HG02938 (cell line): ENCODE results near the gene PBX1.
"Not testable (repeated sequence)": the region's sequence is repeated elsewhere in the genome, so short reads cannot be mapped to it uniquely, and the experiment has no call there.

Experiments used
- ATAC-seq: cut with Tn5 transposase; IDR thresholded peaks from one replicate; pipeline ENCODE4 v1.9.1; 2021; ENCODE audit warnings: mild to moderate bottlenecking, moderate library complexity; ENCODE audit not compliant: unreplicated experiment

Gene PBX1

GRCh38 chr1:164558461-164559341 lies at the start of gene PBX1:
Gene PBX1, plus strand, starts transcription at chr1:164559184.
- ATAC-seq = peak; percentile 100

DNA sequence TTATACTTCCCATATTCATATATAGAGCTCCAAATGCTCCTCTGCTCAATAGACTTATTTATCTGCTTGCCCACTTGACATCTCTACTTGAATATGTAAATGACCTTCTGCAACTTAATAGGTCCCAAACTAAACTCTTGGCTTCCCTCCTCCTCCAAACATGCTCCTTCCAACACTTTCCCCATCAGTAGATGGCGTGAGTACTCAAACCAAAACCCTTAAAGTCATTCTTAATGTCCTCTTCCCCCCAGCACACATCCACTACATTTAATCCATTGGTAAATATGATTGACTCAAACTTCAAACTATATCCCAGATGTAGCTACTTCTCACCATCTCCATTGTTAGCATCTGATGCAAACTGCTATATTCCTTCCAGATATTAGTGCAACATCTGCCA lies 48.5 kb upstream of the PBX1 start:
- ATAC-seq = no peak

DNA sequence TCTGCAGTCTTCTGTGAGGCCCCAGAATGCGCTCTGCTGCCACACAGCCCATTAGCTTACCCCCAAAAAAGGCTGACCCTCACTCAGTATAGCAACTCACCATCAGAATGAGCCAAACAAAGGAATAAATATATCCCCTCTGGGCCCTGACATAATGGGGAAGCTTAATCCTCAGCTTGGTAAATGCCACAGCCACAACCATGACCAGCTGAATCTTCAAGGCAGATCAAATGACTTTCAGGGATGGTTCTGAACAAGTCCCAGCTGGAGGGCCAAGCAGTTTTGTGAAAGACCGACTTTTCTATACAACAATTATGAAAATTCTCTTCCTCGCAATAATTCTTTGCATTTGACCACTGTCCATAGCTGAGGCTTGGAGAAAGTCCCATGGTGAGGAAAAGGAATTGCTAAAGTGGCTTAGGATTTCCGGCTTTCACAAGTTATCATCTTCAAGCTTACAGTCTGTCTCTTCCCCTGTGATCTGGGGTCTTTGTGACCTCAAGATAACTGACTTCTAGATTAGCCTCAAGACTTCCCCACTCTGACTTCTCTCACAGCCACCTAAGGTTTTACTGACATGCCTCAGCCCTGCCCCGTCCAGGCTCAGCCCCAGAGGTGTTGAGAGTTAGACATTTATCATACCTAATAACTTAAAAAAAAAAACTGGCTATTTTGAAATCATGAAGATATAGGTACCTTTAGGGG lies 47.8 kb upstream of the PBX1 start:
- ATAC-seq = no peak

DNA sequence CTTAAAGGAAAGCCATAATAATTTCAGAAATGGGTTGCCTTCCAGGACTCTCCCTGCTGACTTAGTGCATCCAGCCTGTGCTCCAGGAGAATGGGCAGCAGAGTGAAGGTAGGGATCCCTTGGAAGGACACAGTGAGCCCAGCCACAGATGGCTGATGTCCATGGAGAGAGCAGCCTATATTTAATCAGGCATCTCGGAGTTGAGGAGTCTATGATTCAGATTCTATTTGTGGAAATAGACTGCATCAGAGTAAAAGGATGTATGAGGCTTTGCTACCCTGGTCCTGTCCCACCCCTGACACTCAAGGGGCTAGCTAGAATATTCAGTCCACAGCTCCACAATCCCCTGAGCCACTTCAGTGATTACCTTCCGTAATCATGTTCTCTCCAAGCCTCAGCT lies 43.8 kb upstream of the PBX1 start:
- no peak for ATAC-seq

- no peak for ATAC-seq
Measured at GRCh38 chr1:164515711-164516331, 43.2 kb upstream of the PBX1 start.

DNA sequence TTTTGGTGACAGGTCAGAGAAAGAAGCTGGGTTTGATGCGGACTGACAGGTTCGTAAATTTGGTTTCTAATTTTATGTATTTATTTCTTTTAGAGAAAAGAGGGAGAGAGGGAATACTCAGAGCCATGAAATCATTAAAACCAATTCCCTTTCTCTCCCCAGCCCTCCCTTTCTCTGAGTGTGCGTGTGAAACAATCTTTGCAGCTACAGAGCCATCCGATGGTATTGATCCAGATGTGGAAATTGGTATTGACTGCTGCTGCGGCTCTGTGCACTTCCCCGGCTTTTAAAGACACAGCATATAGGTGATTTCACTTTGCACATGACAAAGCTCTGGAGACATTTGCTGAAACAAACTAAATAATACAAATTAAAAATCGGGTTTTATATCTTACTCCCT lies 42.4 kb upstream of the PBX1 start:
- ATAC-seq = no peak

GRCh38 chr1:164518692-164519332 lies 40.2 kb upstream of the PBX1 start:
- no peak for ATAC-seq

DNA sequence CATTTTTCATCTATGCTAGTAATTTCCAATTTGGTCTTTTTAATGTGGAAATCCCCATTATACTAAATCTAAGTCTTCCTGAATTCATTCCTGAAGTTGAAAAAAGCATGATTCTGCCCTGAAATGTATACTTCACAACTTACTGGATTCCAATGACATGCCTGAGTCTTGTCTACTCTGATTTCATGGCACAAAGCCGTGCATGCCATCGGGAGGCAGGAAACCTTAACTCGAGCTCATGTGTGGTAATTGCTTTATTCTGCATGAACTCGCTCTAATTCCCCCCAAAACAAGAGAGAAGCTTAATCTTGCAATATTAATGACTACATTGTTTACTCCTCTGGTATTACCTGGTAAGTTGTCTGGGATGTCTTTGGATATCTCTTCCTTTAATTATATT lies 39.6 kb upstream of the PBX1 start:
- ATAC-seq = no peak

GRCh38 chr1:164524810-164525209 lies 34.2 kb upstream of the PBX1 start:
- ATAC-seq = no peak

DNA sequence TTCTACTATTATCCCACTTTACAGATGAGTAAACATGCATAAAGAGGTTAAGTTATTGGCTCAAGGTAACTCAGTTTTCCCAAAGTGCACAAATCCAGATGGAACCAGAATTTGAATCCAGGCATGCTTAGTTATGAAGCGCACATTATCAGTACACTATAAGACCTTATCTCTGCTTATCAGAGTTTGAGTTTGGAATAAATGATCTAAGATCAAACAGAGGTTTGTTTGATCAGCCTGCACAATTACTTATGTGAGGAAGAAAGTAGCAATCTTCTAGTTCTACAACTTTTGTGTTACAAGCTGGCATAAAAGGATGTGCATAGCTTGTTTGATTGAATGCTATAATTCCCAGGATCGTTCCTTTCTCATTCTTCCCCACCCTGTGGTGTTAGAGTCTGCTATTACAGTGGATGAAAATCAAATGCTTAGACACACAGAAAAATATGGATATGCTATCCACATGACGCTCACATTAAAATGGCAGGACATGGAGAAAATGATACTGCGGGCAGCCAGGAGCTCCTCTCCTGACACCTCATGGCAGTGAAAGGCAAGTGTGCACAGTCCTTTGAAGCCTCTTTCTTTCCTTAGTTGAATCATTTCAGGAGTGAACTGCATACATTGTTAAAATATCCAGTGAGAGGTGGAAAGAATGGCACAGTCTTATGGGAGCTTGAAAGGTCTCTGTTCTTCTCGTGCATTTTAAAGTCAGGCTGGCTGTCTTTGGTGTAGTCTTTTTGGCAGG lies 23.9 kb upstream of the PBX1 start:
- no peak for ATAC-seq

DNA sequence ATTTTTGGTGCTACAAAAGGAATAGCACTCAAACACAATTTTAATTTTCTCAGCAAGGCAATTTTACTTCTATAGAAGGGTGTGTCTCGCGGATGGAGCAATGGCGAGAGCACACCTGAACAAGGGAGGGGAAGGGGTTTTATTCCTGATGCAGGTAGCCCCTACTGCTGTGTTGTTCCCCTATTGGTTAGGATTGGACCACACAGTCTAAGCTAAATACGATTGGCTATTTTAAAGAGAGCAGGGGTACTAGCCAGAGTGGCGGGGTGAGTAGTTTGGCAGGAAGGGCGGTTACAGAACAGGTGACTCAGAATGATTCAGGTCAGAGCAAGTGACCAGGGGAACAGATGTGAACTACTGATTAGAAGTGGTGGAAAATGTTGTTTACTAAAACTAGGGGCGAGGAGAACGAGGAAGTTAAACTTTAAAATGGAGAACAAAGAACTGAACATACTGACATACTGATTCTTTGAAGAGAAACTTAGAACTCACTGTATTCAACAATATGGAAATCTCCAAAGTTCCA lies 6.5 kb upstream of the PBX1 start:
- ATAC-seq = not testable (repeated sequence)

DNA sequence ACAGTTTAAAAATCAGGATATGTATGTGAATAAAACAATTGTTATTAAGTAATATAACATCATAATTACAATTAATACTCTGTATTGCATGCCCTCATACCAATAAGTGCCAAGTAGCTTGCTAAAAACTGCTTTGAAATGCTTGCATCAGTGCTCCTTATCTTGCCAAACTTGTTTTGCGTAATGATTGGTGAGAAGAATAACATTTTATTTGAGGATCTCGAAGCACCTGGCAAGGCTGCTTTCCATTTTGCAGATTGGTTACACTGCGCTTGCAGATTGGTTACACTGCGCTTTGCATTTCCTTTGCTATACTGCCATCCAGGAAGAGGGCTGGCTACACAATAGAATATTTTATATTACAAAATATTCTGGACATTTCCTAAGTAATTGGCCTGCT lies 1.7 kb upstream of the PBX1 start:
- ATAC-seq = no peak

GRCh38 chr1:164559342-164560051 lies 513 bp downstream of the PBX1 start:
- ATAC-seq = no peak

- no peak for ATAC-seq
Measured at GRCh38 chr1:164560121-164560541, 1.1 kb downstream of the PBX1 start.

DNA sequence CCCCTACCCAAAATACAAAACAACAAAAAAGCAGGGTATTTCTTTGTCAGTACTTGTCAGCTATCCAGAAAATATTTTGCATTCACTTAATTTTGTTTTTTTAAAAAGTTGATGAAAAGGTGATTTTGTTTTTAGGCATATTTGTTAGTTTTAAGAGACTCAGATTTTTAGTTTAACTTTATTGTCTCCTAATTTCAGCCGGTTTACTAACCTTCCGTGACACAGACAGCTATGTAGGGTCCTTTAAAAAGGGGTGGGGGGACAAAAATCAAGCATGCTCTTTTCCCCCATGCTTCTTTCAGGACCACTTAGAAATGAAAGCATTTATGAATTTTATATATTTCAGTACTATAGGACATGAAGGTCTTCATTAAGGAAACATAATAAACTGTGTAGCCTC lies 1.6 kb downstream of the PBX1 start:
- ATAC-seq = no peak

DNA sequence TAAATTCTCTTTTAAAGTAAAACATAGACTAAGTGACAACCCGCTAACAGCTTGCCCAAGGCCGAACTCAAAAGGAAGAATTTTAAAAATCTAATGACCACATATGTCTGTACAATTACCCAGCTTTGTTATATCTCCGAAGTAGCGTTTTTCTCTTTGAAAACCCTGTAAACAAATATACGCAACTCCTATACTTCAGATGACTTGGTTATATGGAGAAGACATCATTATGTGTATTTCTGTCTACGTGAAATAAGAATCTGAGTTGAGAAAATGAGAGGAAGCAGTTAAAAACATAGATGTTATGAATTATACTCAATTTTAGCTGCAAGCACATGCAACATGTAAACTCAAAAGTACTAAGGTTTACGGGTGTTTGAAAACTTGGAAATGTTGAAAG lies 2.0 kb downstream of the PBX1 start:
- ATAC-seq = no peak

DNA sequence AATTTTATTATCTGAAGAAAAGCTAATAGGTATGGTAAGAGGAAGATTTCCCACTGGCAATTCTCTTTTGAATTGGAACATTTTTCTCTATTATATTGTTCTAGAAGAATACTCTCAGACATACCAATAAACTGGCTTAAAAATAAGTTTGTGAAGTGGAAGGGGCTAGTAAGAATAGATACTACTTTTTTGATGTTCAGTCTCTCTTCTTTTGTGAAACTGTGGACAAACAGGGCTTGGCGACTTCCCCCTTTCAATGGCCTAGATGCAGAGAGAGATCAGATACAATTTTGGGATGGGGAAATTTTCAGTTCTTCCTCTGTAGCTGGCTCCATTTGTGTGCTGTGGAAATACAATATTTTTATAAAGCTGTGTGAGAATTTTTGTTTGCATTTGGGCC lies 2.5 kb downstream of the PBX1 start:
- no peak for ATAC-seq

- no peak for ATAC-seq
Measured at GRCh38 chr1:164562061-164562460, 3.1 kb downstream of the PBX1 start.

GRCh38 chr1:164562511-164562910 lies 3.5 kb downstream of the PBX1 start:
- no peak for ATAC-seq
